DOHH2 (cell line): ENCODE measurements around the gene GGA2.

Experiments used
- H3F3A ChIP-seq: fragments of 200-600 bp; sonication (generic), shearing (Covaris generic); 2 replicates; pipeline ENCODE4 v1.6.0; 2016; ENCODE audit warnings: antibody characterized with exemption, mild to moderate bottlenecking; ENCODE audit not compliant: control insufficient read depth, insufficient read depth
- H3K27ac ChIP-seq: fragments of 200-600 bp; sonication (generic); 2 replicates; pipeline ENCODE4 v1.5.1; 2014; ENCODE audit warnings: low read depth, mild to moderate bottlenecking, low read length, moderate library complexity
- H3K27me3 ChIP-seq: fragments of 200-600 bp; sonication (generic); 2 replicates; pipeline ENCODE4 v1.6.1; 2014; ENCODE audit warnings: mild to moderate bottlenecking, low read length, mixed read lengths; ENCODE audit not compliant: control insufficient read depth
- H3K36me3 ChIP-seq: fragments of 200-600 bp; sonication (generic); 2 replicates; pipeline ENCODE4 v1.6.1; 2014; ENCODE audit warnings: mild to moderate bottlenecking, low read length, moderate library complexity, mixed read lengths; ENCODE audit not compliant: control insufficient read depth
- H3K4me1 ChIP-seq: fragments of 200-600 bp; sonication (generic); 2 replicates; pipeline ENCODE4 v1.6.1; 2014; ENCODE audit warnings: mild to moderate bottlenecking, low read length, mixed read lengths; ENCODE audit not compliant: control insufficient read depth
- H3K4me2 ChIP-seq: fragments of 200-600 bp; sonication (generic); 2 replicates; pipeline ENCODE4 v1.6.0; 2014; ENCODE audit warnings: mild to moderate bottlenecking, low read length, moderate library complexity
- H3K4me3 ChIP-seq: fragments of 200-600 bp; sonication (generic); 2 replicates; pipeline ENCODE4 v1.5.1; 2014; ENCODE audit warnings: mild to moderate bottlenecking, low read length, mixed read lengths
- H3K79me2 ChIP-seq: fragments of 200-600 bp; sonication (generic); 2 replicates; pipeline ENCODE4 v1.6.1; 2014; ENCODE audit warnings: mild to moderate bottlenecking, low read length, mixed read lengths; ENCODE audit not compliant: control insufficient read depth
- H3K9me2 ChIP-seq: fragments of 200-600 bp; sonication (generic); replicated peaks from 2 replicates; pipeline ENCODE4 v1.6.1; 2014; ENCODE audit warnings: mild to moderate bottlenecking, low read length, mixed read lengths; ENCODE audit not compliant: control insufficient read depth
- H3K9me3 ChIP-seq: fragments of 200-600 bp; sonication (generic); 2 replicates; pipeline ENCODE4 v1.6.1; 2014; ENCODE audit warnings: antibody characterized with exemption, low read length, mixed read lengths; ENCODE audit not compliant: control insufficient read depth, insufficient read depth
- H4K20me1 ChIP-seq: fragments of 200-600 bp; sonication (generic); 2 replicates; pipeline ENCODE4 v1.6.0; 2014; ENCODE audit warnings: low read depth, mild to moderate bottlenecking, antibody characterized with exemption, low read length, moderate library complexity; ENCODE audit not compliant: control insufficient read depth, insufficient read depth
- CTCF ChIP-seq: fragments of 200-600 bp; sonication (generic); IDR thresholded peaks from one replicate; pipeline ENCODE4 v1.5.1; 2014; ENCODE audit warnings: antibody characterized with exemption, mild to moderate bottlenecking, low read depth, low read length; ENCODE audit not compliant: poor library complexity, severe bottlenecking
- EZH2phosphoT487 ChIP-seq: fragments of 200-600 bp; sonication (generic); IDR thresholded peaks from 2 replicates; pipeline ENCODE4 v1.6.1; 2017; ENCODE audit warnings: borderline replicate concordance, mild to moderate bottlenecking, antibody characterized with exemption, low read length, moderate library complexity, mixed read lengths

Gene GGA2

DNA sequence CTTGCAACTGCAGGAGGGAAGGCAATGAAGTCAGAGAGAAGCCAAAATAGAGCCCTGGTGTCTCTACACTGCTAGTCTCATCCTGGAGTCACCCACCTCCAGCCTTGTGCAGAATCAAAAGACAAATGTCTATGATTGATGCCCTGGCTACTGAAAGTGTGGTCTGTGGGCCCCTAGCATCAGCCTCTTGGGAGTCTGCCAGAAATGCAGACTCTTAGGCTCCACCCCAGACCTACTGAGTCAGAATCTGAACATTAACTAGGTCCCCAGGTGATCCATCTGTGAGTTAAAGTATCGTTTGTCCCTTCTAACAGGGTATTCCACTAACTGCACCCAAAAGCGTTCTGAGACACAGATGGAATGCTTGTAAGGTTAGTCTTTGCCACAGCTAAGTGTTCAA lies 25.6 kb upstream of the GGA2 start:
- Histone ChIP-seq H3K27ac (no peak overlapping the region), H3K27me3 (no peaks in the 10 kb centered on the region), H3F3A (no peaks in the 10 kb centered on the region), H3K79me2 (no peaks in the 10 kb centered on the region), H3K9me3 (no peaks in the 10 kb centered on the region), H3K9me2 (no peaks in the 10 kb centered on the region), H3K4me3 (no peak overlapping the region), H3K36me3 (peaks cover 62% of the 10 kb centered on the region), H3K4me2 (no peak overlapping the region), H4K20me1 (no peaks in the 10 kb centered on the region), H3K4me1 (peaks cover 9% of the 10 kb centered on the region)
- no peak for TF ChIP-seq EZH2phosphoT487
- no peak for TF ChIP-seq CTCF

DNA sequence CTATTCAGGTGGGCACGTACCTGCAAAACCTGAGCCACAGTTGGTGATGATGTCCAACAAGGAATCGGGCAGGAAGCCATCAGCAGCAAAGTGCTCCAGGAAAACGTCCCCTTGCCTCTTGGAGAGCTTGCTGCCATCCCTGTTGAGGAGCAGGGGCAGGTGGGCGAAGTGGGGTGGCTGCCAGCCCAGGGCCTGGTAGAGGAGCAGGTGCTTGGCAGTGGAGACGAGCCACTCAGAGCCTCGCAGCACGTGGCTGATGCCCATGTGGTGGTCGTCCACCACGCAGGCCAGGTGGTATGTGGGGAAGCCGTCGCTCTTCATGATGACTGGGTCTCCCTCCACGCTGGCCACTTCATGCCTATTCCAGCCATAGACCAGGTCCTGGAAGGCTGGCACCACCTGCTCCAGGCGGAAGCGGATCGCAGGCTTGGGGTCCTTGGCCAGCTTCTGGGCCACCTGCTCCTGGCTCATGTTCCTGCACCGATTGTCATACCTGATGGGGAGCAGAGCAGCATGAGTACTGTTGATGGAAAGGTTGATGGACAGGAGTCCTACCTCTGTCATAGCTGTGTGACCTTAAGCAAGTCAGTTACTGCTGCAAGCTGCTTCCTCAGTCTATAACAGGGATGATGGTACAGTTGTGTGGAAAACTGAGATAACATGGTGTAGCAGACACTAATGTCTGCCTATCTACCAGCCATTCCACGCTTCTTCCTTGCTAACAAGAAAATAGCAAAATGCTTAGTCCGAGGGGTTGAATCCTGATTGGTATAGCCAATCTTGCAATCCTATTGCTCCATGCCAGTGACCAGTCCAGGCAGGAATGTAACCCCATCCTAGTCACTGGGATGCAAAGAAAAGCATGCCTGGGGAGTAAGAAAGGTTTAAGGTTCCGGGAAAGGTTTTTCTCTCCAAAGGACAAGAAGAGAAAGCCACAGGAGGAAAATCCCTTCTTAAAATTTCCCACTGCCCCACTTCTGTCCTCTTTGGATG lies 24.9 kb upstream of the GGA2 start:
- no peak overlapping the region for H3K27ac ChIP-seq
- no peaks in the 10 kb centered on the region for H3K9me3 ChIP-seq
- H3K36me3 ChIP-seq = peaks cover 58% of the 10 kb centered on the region
- no peak for TF ChIP-seq EZH2phosphoT487
- no peak for TF ChIP-seq CTCF
- no peak overlapping the region for H3K4me2 ChIP-seq
- H4K20me1 ChIP-seq = no peaks in the 10 kb centered on the region
- H3K9me2 ChIP-seq = no peaks in the 10 kb centered on the region
- no peaks in the 10 kb centered on the region for H3K79me2 ChIP-seq
- no peak overlapping the region for H3K4me3 ChIP-seq
- peaks cover 9% of the 10 kb centered on the region for H3K4me1 ChIP-seq
- no peaks in the 10 kb centered on the region for H3F3A ChIP-seq
- no peaks in the 10 kb centered on the region for H3K27me3 ChIP-seq

DNA sequence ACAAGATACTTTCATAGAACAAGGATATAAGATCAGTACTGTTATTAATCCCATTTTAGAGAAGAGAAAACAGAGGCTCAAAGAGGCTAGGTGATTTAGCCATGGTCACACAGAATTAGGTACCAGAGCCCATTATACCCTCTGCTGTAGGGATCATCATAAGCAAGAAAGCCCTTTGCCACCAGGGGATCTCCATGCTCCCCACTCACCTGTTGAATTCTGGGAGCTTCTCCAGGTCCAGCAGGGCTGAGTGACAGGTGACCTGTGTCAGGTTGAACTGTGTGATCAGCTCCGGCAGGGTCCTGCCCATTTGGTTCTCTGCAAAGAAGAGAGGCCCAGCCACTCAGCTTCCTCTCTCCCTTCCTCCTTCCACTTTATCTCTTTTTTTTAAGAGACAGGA lies 22.2 kb upstream of the GGA2 start:
- Histone ChIP-seq H3K9me3 (no peaks in the 10 kb centered on the region), H3K36me3 (peaks cover 71% of the 10 kb centered on the region), H3K27ac (no peak overlapping the region)

More for the DNA sequence above, 22.2 kb upstream of the GGA2 start:
- no peak overlapping the region for H3K4me3 ChIP-seq
- H3F3A ChIP-seq = no peaks in the 10 kb centered on the region
- TF ChIP-seq EZH2phosphoT487 (no peak), CTCF (no peak)
- no peak overlapping the region for H3K4me2 ChIP-seq
- H4K20me1 ChIP-seq = no peaks in the 10 kb centered on the region
- H3K9me2 ChIP-seq = no peaks in the 10 kb centered on the region
- peaks cover 8% of the 10 kb centered on the region for H3K4me1 ChIP-seq
- no peaks in the 10 kb centered on the region for H3K79me2 ChIP-seq
- no peaks in the 10 kb centered on the region for H3K27me3 ChIP-seq
